ENCODE measurements around the gene CHRNA4. TPM values are rescaled to one million over a fixed set of nuclear protein-coding genes. Genes with fewer than 3 reads are reported as not detected.
"Not testable (repeated sequence)": the region's sequence is repeated elsewhere in the genome, so short reads cannot be mapped to it uniquely, and the experiment has no call there.

The CHRNA4 gene
- total and polyA plus RNA-seq, 3 donors from 2014 or later, result 3.3 to 8.3 (median 7.4) TPM

GRCh38 chr20:63345328-63346100, 15.6 kb downstream of the CHRNA4 start:
- peaks cover 24% of the 10 kb centered on the region for H3K4me1 ChIP-seq
- no peaks in the 10 kb centered on the region for H3K36me3 ChIP-seq (ENCODE audit: low read depth, missing control alignments)
- no peak overlapping the region for H3K4me3 ChIP-seq
- DNase-seq, result peak; percentile 49
- no peak overlapping the region for H3K27ac ChIP-seq
- intact Hi-C loops (cut with DNase I; ENCODE audit: low total_unique reads), result no loop called here
- WGBS, 2 donors, result 32 to 62% methylated on average over 11 to 27 of the region's 27 CpGs
- H3K9me3 ChIP-seq, result no peaks in the 10 kb centered on the region
- H3K27me3 ChIP-seq, result no peaks in the 10 kb centered on the region
- TF ChIP-seq POLR2A (IDR thresholded peaks at IDR 0.05) (no peak), CTCF (IDR thresholded peaks at IDR 0.05) (no peak)

- Histone ChIP-seq H3K27me3 (no peaks in the 10 kb centered on the region), H3K4me3 (no peak overlapping the region), H3K9me3 (no peaks in the 10 kb centered on the region), H3K36me3 (ENCODE audit: low read depth, missing control alignments) (no peaks in the 10 kb centered on the region), H3K27ac (no peak overlapping the region), H3K4me1 (peaks cover 24% of the 10 kb centered on the region)
- 38 to 47% methylated on average over 8 to 21 of the region's 21 CpGs for WGBS, 2 donors
- no peak for DNase-seq
- intact Hi-C loops (cut with DNase I; ENCODE audit: low total_unique reads), result no loop called here
- TF ChIP-seq CTCF (IDR thresholded peaks at IDR 0.05) (no peak), POLR2A (IDR thresholded peaks at IDR 0.05) (no peak)
Observed at GRCh38 chr20:63344616-63345327, 16.4 kb downstream of the CHRNA4 start.

GRCh38 chr20:63343460-63344445, 17.4 kb downstream of the CHRNA4 start:
- H3K4me1 ChIP-seq, result peaks cover 24% of the 10 kb centered on the region
- no peaks in the 10 kb centered on the region for H3K36me3 ChIP-seq (ENCODE audit: low read depth, missing control alignments)
- H3K9me3 ChIP-seq, result no peaks in the 10 kb centered on the region
- H3K27ac ChIP-seq, result no peak overlapping the region
- intact Hi-C loops (cut with DNase I; ENCODE audit: low total_unique reads), result no loop called here
- WGBS, 2 donors, result 74 to 82% methylated on average over 30 to 35 of the region's 37 CpGs
- DNase-seq, result no peak
- H3K4me3 ChIP-seq, result no peak overlapping the region
- no peaks in the 10 kb centered on the region for H3K27me3 ChIP-seq
- TF ChIP-seq POLR2A (IDR thresholded peaks at IDR 0.05) (no peak), CTCF (IDR thresholded peaks at IDR 0.05) (no peak)

GRCh38 chr20:63342561-63343459, 18.3 kb downstream of the CHRNA4 start:
- H3K27ac ChIP-seq, result no peak overlapping the region
- 93 to 94% methylated on average over 39 to 59 of the region's 59 CpGs for WGBS, 2 donors
- H3K9me3 ChIP-seq, result no peaks in the 10 kb centered on the region
- no peak overlapping the region for H3K4me3 ChIP-seq
- intact Hi-C loops (cut with DNase I; ENCODE audit: low total_unique reads), result no loop called here
- peaks cover 24% of the 10 kb centered on the region for H3K4me1 ChIP-seq
- H3K36me3 ChIP-seq (ENCODE audit: low read depth, missing control alignments), result no peaks in the 10 kb centered on the region
- no peaks in the 10 kb centered on the region for H3K27me3 ChIP-seq
- no peak for DNase-seq
- TF ChIP-seq POLR2A (IDR thresholded peaks at IDR 0.05), result no peak
- TF ChIP-seq CTCF (IDR thresholded peaks at IDR 0.05), result no peak

GRCh38 chr20:63340158-63340688, 20.9 kb downstream of the CHRNA4 start:
- H3K36me3 ChIP-seq (ENCODE audit: low read depth, missing control alignments); DNase-seq; H3K27me3 ChIP-seq; intact Hi-C loops (cut with DNase I; ENCODE audit: low total_unique reads); H3K4me3 ChIP-seq; H3K9me3 ChIP-seq; H3K27ac ChIP-seq: not testable (repeated sequence)
- WGBS, 2 donors, result 89 to 91% methylated on average over 10 of the region's 10 CpGs
- H3K4me1 ChIP-seq, result peaks cover 14% of the 10 kb centered on the region

Data from testis (tissue), 3 donors.